Right renal pelvis (tissue), 4 donors: Measurements from ENCODE around the gene WDFY2. TPM values are rescaled to one million over a fixed set of nuclear protein-coding genes. Genes with fewer than 3 reads are reported as not detected.

Experiments used
- DNase-seq, 4 donors: peaks; one replicate each; pipeline ENCODE4 v3.0.0-alpha.2; 2013; ENCODE audit warnings: low read depth in 4 of 4, low spot score in 3 of 4, missing footprints in 1 of 4
- polyA plus RNA-seq, 4 donors: library from polyadenylated mRNA; unstranded; fragments of 120-200 nt; gene quantifications; one replicate each; pipeline ENCODE4 v1.2.1, GENCODE V29; 2013; ENCODE audit not compliant: insufficient read length in 4 of 4

The WDFY2 gene
- polyA plus RNA-seq, 4 donors: 11.3 to 15.0 (median 12.5) TPM

DNA sequence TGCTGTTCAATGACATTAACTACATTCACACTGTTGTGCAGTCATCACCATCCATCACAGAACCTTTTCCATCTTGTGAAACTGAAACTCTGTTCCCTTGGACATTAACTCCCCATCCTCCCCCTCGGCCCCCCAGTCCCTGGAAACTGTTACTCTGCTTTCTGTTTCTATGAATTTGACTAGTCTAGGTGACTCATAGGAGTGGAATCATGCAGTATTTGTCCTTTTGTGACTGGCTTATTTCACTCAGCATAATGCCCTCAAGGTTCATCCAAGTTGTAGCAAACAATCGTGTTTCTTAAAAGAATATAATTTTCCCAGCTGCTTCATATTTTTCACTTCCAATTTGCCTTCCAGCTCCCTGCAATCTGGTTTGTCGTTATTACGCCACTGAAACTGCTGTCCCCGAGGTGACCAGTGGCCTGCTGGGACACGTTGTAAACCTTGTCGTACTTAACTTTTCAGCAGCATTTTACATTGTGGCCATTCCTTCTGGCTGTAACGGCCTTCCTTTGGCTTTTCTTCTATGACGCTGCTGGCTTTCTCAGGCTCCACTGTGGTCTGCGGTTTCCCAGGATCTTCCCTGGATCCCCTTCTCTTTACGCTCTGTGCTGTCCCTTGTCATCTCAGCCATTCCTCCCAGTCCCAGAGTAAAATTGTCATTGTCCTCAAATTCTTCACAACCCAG, 145.7 kb downstream of the WDFY2 start:
- no peak for DNase-seq

DNA sequence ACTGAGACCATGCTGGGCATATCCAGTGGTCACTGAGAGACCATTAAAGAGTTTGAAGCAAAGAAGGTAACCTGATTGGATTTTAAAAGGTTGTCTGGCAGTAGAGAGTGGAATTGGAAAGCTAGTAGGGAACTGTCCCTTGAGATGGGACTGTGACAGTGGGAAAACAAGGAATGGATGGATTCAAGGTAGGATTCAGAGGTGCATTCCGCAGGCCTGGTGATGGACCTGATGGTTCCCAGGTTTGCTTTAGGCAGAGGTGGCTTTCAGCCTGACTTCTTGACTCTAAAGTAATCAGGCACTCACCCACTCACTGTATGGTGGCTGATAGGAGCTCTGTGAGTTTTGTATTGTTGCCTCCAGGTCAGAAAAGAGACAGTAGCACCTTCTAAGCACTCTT, 146.7 kb downstream of the WDFY2 start:
- DNase-seq: no peak

DNA sequence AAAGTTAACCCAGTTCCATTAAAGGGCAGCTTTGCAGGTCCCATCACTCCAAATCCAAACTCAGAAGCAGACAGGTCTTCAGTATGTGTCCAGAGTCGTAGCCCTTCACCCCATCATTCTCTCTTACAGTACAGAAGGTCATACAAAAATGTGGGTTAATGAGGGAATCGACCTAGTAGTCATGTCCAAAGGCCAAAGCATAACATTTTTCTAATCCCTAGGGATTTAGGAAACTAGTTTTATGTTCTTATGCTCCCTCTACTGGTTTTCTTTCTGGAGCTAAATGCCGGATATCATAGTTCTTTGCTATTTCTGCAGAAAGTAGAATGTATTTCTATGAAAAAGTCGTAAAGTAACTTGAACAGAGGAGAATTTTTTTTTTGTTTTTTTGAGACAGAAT, 147.5 kb downstream of the WDFY2 start:
- no peak for DNase-seq

DNA sequence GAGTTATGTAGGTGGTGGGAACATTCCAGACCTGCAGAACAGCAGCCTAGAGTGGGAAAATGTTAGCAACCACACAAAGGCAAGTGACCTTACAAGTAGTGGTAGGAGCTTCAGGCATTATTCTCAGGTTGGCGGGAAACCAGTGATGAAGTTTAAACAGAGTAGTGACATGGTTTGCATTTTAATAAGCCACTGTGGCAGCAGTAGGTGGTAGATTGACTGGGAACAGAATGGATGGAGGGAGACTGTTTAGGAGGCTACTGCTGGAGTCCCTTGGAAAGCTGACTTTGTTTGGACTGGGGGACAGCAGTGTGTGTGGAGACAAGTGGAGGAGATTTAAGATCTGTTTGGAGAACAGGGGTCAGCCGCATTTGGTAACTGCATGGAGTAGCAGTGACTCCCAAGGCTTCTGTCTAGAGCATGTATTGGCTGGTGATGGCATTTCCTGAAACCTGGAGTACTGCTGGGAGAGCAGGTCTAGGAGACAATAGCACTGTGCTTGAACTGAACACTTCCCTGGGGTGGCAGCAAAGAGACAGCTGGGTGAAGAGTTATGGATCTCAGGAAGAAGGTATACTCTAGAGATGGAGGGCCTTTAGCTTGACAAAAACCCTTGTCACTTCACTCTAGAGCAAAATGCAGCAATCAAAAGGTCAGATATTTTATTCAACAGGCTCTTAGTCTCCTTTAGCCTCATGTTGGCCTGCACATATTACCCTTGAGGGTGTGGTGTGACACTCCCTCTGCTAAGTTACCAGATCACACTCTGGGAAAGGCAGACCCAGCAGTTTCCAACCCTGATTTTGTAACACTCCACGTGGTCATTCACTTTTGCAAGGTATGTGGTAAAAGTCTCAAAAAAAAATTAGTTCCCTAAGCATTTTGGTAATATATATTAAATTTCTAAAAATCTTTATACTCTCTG, 149.4 kb downstream of the WDFY2 start:
- DNase-seq: no peak

- no peak for DNase-seq
These were observed 150.5 kb downstream of the WDFY2 start for GRCh38 chr13:51734786-51735185.

DNA sequence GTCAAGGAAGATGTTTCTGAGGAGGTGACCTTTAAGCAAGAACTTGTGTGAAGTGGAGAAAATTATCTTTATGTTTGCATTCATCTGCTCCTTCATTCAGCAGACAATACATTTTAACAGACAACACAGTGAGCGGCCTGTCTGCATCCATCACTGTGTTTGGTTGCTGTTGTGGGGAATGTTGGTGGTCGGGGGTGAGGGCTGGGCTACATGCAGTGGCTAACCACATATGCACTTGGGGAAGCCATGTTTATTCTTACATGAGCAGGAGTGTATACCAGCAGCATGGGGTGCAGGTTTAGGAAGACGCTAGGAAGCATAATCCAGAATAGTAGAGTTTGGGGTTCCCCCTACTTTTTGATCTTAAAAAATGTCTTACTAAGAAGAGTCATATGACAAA, 153.3 kb downstream of the WDFY2 start:
- no peak for DNase-seq

DNA sequence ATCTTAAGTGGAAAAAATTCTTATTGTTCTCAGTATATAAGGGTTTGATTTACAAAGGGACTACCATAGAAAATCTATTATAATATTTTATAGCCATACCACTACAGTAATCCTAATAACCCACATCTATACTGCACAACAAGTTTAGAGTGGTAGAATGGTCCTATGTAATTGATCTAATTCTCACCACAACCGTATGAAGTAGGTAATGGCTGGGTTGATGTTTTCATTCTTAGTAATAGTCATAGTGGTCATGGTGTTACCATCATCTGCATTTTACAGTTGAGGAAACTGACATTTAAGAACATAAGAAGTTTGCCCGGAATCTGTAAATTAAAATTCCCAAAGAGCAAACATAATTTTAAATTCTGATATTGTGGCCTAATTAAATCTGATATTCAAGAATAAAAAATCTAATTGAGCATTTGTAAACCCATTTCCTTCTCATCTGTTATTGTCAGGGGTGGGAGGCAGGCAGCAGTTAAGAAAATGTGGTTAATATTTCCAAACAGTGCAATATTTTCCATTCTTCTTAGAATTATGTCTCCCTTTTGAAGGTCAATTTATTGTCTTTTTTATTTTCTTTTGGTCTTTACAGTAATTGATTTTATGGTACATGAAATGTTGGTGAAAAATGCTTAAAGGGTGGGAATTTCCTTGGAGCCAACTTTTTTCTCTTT, 154.1 kb downstream of the WDFY2 start:
- DNase-seq: no peak

- no peak for DNase-seq
These were observed 154.9 kb downstream of the WDFY2 start for GRCh38 chr13:51739027-51739764.

GRCh38 chr13:51740698-51741097, 156.4 kb downstream of the WDFY2 start:
- DNase-seq: no peak

DNA sequence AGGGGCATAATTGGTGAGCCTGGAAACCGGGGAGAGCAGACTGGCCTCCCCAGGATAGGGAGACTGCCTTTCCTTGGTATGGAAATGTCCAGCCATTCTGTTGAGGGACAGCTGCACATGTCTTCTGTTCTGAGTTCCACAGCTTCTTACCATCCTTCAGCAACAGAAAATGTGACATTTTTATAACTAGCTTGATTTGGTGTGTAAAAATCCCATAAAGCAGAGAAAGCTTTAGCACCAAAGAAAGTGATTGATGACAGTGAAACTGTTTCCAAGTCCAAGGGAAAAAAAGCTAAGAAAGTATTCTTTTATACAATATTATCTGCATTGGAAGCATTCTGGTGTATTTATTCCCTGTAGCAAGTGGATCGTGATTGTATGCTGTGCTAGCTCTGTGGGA, 157.8 kb downstream of the WDFY2 start:
- no peak for DNase-seq

GRCh38 chr13:51742611-51743010, 158.3 kb downstream of the WDFY2 start:
- DNase-seq: no peak

DNA sequence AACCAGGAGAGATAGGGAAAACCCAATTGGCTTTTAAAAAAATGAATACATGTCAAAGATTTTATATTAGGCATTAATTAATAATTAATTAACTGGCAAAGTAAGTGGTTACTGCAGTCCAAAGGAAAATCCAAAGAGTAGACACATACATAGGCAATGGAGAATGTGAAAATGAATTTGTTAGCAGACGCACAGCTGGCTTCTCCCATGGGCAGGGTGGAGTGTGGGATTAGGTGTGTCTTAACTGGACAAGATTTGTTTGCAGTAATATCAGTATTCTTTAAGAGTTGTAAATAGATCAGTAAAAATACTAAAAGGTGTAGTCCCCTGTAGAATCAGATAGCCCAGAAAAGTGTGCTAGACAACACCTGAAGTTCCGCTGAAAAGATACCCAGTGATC, 161.0 kb downstream of the WDFY2 start:
- DNase-seq: no peak

DNA sequence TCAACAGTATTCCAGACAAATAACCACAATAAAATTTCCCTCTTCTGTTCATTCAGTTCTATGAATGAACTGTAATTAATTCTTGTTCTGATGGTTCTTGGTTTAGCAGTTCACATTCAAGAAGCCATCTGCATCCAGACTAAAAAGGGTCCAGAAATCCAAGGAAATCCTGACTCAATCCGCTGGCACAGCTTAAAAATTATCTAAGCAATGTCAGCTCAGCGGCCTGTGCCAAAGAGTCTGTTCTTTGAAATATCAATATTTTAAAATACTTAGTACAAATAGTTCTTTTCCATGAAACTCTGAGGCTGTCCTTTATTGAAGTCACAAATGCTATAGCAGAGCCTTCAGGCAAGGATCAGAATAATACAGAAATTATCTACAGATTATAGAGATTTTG, 162.5 kb downstream of the WDFY2 start:
- no peak for DNase-seq

DNA sequence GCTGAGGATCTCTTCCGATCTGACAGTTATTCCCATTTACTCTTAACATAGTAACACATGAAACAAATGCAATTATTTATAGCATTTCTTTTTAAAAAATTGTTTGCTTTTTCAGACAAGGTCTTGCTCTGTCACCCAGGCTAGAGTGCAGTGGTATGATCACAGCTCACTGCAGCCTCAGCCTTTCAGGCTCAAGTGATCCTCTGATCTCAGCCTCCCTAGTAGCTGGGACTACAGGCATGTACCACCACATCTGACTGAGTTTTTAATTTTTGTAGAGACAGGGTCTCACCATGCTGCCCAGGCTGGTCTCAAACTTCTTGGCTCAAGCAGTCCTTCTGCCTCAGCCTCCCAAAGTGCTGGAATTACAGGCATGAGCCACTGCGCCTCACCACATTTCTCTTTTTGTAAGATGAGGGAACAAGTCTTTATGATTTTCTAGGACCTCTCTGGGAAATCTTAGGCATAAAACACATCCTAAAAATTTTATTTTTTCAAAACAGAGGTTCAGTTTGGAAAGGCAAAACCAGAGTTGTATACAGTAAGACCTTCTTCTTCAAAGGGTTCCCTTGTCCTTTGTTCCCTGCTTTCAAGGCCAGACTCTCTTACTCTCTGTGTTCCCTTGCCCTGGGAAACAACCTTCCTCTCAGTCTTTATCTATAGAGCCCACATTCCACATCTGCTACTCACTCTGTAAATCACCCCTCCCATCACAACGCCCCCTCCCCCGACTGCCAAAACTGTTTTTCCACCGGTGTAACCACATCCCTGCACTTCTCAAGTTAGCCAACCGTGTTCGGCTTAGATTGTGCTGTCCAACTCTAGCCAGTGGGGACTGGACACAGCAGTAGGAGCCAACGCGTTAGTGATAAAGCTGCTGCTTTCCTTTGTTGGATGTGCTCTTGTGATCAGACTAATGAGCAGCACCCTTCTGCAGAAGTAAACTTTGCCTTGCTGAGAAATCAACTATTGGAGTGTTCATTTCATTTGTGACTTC, 163.5 kb downstream of the WDFY2 start:
- DNase-seq: no peak

GRCh38 chr13:51756651-51757050, 172.4 kb downstream of the WDFY2 start:
- DNase-seq: no peak

DNA sequence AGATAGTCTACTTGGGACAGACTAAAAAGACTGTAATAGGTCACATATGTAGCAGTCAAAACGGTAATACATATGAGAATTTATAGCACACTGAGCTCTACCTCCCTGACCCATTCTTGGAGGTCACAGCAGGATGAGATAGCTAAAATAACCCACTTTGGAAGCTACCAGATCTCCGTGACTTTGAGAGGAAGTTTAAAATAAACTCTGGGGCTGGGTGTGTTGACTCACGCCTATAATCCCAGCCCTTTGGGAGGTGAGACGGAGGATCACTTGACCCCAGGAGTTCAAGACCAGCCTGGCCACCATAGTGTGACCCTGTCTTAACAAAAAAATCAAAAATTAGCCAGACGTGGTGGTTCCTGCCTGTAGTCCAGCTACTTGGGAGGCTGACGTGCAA, 174.4 kb downstream of the WDFY2 start:
- DNase-seq: no peak

DNA sequence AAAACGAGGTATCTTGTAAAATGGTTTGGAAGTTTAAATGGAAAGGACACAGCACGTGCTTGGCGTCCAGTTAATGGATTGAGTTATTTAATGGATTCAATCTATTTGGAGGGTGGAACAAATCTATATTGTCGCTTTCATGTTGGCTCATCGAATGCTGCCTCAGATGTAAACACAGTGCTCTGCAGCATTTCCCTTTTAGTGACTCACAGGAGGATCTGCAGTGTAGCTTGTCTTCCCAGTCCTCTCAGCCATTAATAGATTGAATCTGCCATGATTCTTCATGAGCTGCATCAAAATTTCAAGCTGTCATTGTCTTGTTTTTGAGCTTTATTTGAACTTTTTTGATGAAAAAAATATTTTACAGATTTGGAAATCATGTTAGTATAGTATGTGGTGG, 175.0 kb downstream of the WDFY2 start:
- DNase-seq: no peak

DNA sequence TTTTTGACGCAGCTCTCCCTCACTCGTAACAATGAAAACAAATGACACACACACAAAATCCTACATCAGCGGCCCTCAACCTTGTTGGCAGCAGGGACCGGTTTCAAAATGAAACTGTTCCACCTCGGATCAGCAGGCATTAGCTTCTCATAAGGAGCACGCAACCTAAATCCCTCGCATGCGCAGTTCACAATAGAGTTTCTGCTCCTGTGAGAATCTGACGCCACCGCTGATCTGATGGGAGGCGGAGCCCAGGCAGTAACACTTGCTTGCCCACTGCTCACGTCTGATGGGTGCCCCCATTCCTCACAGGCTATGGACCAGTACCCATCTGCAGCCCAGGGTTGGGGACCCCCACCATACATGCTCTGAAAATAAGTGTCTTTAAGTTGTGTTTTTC, 176.3 kb downstream of the WDFY2 start:
- DNase-seq: no peak

- no peak for DNase-seq
These were observed 177.5 kb downstream of the WDFY2 start for GRCh38 chr13:51761643-51762350.
